ENCODE measurements around the gene TRIM71. TPM values are rescaled to one million over a fixed set of nuclear protein-coding genes. Genes with fewer than 3 reads are reported as not detected.
A peak's percentile ranks its signal among the peaks of the same experiment; 100 is the strongest.

Gene TRIM71
- total and polyA plus RNA-seq, 5 donors from 2014 or later: 0.03 to 0.47 (median 0.06) TPM

- Histone ChIP-seq H3K27me3 (ENCODE audit: control insufficient read depth, insufficient read depth, low read length) (no peaks in the 10 kb centered on the region), H3K4me1 (ENCODE audit: control insufficient read depth, insufficient read depth, low read length, poor library complexity, severe bottlenecking) (peaks cover 15% of the 10 kb centered on the region), H3K4me3 (ENCODE audit: low read depth, low read length) (no peak overlapping the region), H3K27ac (ENCODE audit: insufficient read depth, low read length, poor library complexity, severe bottlenecking) (no peak overlapping the region), H3K36me3 (ENCODE audit: control insufficient read depth, insufficient read depth, low read length) (no peaks in the 10 kb centered on the region), H3K9me3 (ENCODE audit: control insufficient read depth in 2 of 2, low read length in 2 of 2) (no peaks in the 10 kb centered on the region)
- DNase-seq (no peak), ATAC-seq (ENCODE audit: low read depth in 2 of 2) (no peak)
- Mint-ChIP-seq H3K27ac (no peak overlapping the region), H3K27me3 (no peaks in the 10 kb centered on the region), H3K4me3 (no peak overlapping the region), H3K9me3 (no peaks in the 10 kb centered on the region), H3K36me3 (no peaks in the 10 kb centered on the region), H3K4me1 (peaks cover 9 to 36% (median 22%) of the 10 kb centered on the region in 4 donors)
These were observed 63.8 kb downstream of the TRIM71 start for GRCh38 chr3:32881624-32882023.

GRCh38 chr3:32882189-32882588 lies 64.4 kb downstream of the TRIM71 start:
- Mint-ChIP-seq H3K4me3 (peak overlapping the region in 2 of 4 donors; percentile 42 to 46), H3K9me3 (no peaks in the 10 kb centered on the region), H3K27me3 (no peaks in the 10 kb centered on the region), H3K36me3 (no peaks in the 10 kb centered on the region), H3K4me1 (peaks cover 9 to 36% (median 22%) of the 10 kb centered on the region in 4 donors), H3K27ac (peak overlapping the region in 1 of 3 donors; percentile 96)
- H3K9me3 ChIP-seq (ENCODE audit: control insufficient read depth in 2 of 2, low read length in 2 of 2): no peaks in the 10 kb centered on the region
- H3K27ac ChIP-seq (ENCODE audit: insufficient read depth, low read length, poor library complexity, severe bottlenecking): peak overlapping the region; percentile 52
- no peak for ATAC-seq (ENCODE audit: low read depth in 2 of 2)
- DNase-seq: no peak
- no peaks in the 10 kb centered on the region for H3K36me3 ChIP-seq (ENCODE audit: control insufficient read depth, insufficient read depth, low read length)
- peaks cover 15% of the 10 kb centered on the region for H3K4me1 ChIP-seq (ENCODE audit: control insufficient read depth, insufficient read depth, low read length, poor library complexity, severe bottlenecking)
- H3K4me3 ChIP-seq (ENCODE audit: low read depth, low read length): no peak overlapping the region
- H3K27me3 ChIP-seq (ENCODE audit: control insufficient read depth, insufficient read depth, low read length): no peaks in the 10 kb centered on the region

GRCh38 chr3:32882603-32883025 lies 64.8 kb downstream of the TRIM71 start:
- no peaks in the 10 kb centered on the region for H3K27me3 Mint-ChIP-seq
- Histone ChIP-seq H3K4me1 (ENCODE audit: control insufficient read depth, insufficient read depth, low read length, poor library complexity, severe bottlenecking) (peaks cover 15% of the 10 kb centered on the region), H3K4me3 (ENCODE audit: low read depth, low read length) (peak overlapping the region; percentile 37), H3K36me3 (ENCODE audit: control insufficient read depth, insufficient read depth, low read length) (no peaks in the 10 kb centered on the region), H3K27ac (ENCODE audit: insufficient read depth, low read length, poor library complexity, severe bottlenecking) (peak overlapping the region; percentile 52), H3K9me3 (ENCODE audit: control insufficient read depth in 2 of 2, low read length in 2 of 2) (no peaks in the 10 kb centered on the region), H3K27me3 (ENCODE audit: control insufficient read depth, insufficient read depth, low read length) (no peaks in the 10 kb centered on the region)
- ATAC-seq (ENCODE audit: low read depth in 2 of 2) (peak; percentile 69 to 73), DNase-seq (peak in 2 of 3 donors; percentile 53 to 86)
- no peaks in the 10 kb centered on the region for H3K9me3 Mint-ChIP-seq
- H3K4me1 Mint-ChIP-seq: peaks cover 9 to 36% (median 22%) of the 10 kb centered on the region in 4 donors
- peak overlapping the region; percentile 39 to 62 (median 44) for H3K4me3 Mint-ChIP-seq
- H3K27ac Mint-ChIP-seq: peak overlapping the region; percentile 72 to 96 (median 77)
- H3K36me3 Mint-ChIP-seq: no peaks in the 10 kb centered on the region

- no peak for ATAC-seq (ENCODE audit: low read depth in 2 of 2)
- Mint-ChIP-seq H3K36me3 (no peaks in the 10 kb centered on the region), H3K9me3 (no peaks in the 10 kb centered on the region), H3K4me1 (peaks cover 9 to 34% (median 22%) of the 10 kb centered on the region in 4 donors), H3K4me3 (no peak overlapping the region), H3K27ac (peak overlapping the region in 1 of 3 donors; percentile 77), H3K27me3 (no peaks in the 10 kb centered on the region)
- H3K36me3 ChIP-seq (ENCODE audit: control insufficient read depth, insufficient read depth, low read length): no peaks in the 10 kb centered on the region
- no peak for DNase-seq
- peak overlapping the region; percentile 52 for H3K27ac ChIP-seq (ENCODE audit: insufficient read depth, low read length, poor library complexity, severe bottlenecking)
- H3K27me3 ChIP-seq (ENCODE audit: control insufficient read depth, insufficient read depth, low read length): no peaks in the 10 kb centered on the region
- H3K4me3 ChIP-seq (ENCODE audit: low read depth, low read length): peak overlapping the region; percentile 37
- no peaks in the 10 kb centered on the region for H3K9me3 ChIP-seq (ENCODE audit: control insufficient read depth in 2 of 2, low read length in 2 of 2)
- H3K4me1 ChIP-seq (ENCODE audit: control insufficient read depth, insufficient read depth, low read length, poor library complexity, severe bottlenecking): peaks cover 15% of the 10 kb centered on the region
These were observed 66.0 kb downstream of the TRIM71 start for GRCh38 chr3:32883817-32884216.

GRCh38 chr3:32884591-32884990 lies 66.8 kb downstream of the TRIM71 start:
- Mint-ChIP-seq H3K4me1 (peaks cover 9 to 29% (median 19%) of the 10 kb centered on the region in 4 donors), H3K9me3 (no peaks in the 10 kb centered on the region), H3K4me3 (no peak overlapping the region), H3K36me3 (no peaks in the 10 kb centered on the region), H3K27ac (no peak overlapping the region), H3K27me3 (no peaks in the 10 kb centered on the region)
- Histone ChIP-seq H3K4me1 (ENCODE audit: control insufficient read depth, insufficient read depth, low read length, poor library complexity, severe bottlenecking) (peaks cover 15% of the 10 kb centered on the region), H3K9me3 (ENCODE audit: control insufficient read depth in 2 of 2, low read length in 2 of 2) (no peaks in the 10 kb centered on the region), H3K4me3 (ENCODE audit: low read depth, low read length) (no peak overlapping the region), H3K27ac (ENCODE audit: insufficient read depth, low read length, poor library complexity, severe bottlenecking) (no peak overlapping the region), H3K36me3 (ENCODE audit: control insufficient read depth, insufficient read depth, low read length) (no peaks in the 10 kb centered on the region), H3K27me3 (ENCODE audit: control insufficient read depth, insufficient read depth, low read length) (no peaks in the 10 kb centered on the region)
- ATAC-seq (ENCODE audit: low read depth in 2 of 2) (no peak), DNase-seq (no peak)

- H3K27me3 Mint-ChIP-seq: no peaks in the 10 kb centered on the region
- Histone ChIP-seq H3K27me3 (ENCODE audit: control insufficient read depth, insufficient read depth, low read length) (no peaks in the 10 kb centered on the region), H3K36me3 (ENCODE audit: control insufficient read depth, insufficient read depth, low read length) (no peaks in the 10 kb centered on the region), H3K4me3 (ENCODE audit: low read depth, low read length) (no peak overlapping the region), H3K9me3 (ENCODE audit: control insufficient read depth in 2 of 2, low read length in 2 of 2) (no peaks in the 10 kb centered on the region), H3K27ac (ENCODE audit: insufficient read depth, low read length, poor library complexity, severe bottlenecking) (no peak overlapping the region), H3K4me1 (ENCODE audit: control insufficient read depth, insufficient read depth, low read length, poor library complexity, severe bottlenecking) (peaks cover 15% of the 10 kb centered on the region)
- no peak overlapping the region for H3K4me3 Mint-ChIP-seq
- ATAC-seq (ENCODE audit: low read depth in 2 of 2) (no peak), DNase-seq (no peak)
- H3K4me1 Mint-ChIP-seq: peaks cover 9 to 26% (median 19%) of the 10 kb centered on the region in 4 donors
- peak overlapping the region in 1 of 3 donors; percentile 52 for H3K27ac Mint-ChIP-seq
- H3K9me3 Mint-ChIP-seq: no peaks in the 10 kb centered on the region
- no peaks in the 10 kb centered on the region for H3K36me3 Mint-ChIP-seq
These were observed 67.6 kb downstream of the TRIM71 start for GRCh38 chr3:32885283-32885901.

- H3K36me3 ChIP-seq (ENCODE audit: control insufficient read depth, insufficient read depth, low read length): no peaks in the 10 kb centered on the region
- DNase-seq (no peak), ATAC-seq (ENCODE audit: low read depth in 2 of 2) (no peak)
- no peaks in the 10 kb centered on the region for H3K27me3 ChIP-seq (ENCODE audit: control insufficient read depth, insufficient read depth, low read length)
- Mint-ChIP-seq H3K4me1 (peaks cover 9 to 26% (median 17%) of the 10 kb centered on the region in 4 donors), H3K36me3 (no peaks in the 10 kb centered on the region), H3K27me3 (no peaks in the 10 kb centered on the region), H3K27ac (no peak overlapping the region), H3K4me3 (no peak overlapping the region), H3K9me3 (no peaks in the 10 kb centered on the region)
- peaks cover 15% of the 10 kb centered on the region for H3K4me1 ChIP-seq (ENCODE audit: control insufficient read depth, insufficient read depth, low read length, poor library complexity, severe bottlenecking)
- H3K9me3 ChIP-seq (ENCODE audit: control insufficient read depth in 2 of 2, low read length in 2 of 2): no peaks in the 10 kb centered on the region
- no peak overlapping the region for H3K27ac ChIP-seq (ENCODE audit: insufficient read depth, low read length, poor library complexity, severe bottlenecking)
- H3K4me3 ChIP-seq (ENCODE audit: low read depth, low read length): no peak overlapping the region
These were observed 68.5 kb downstream of the TRIM71 start for GRCh38 chr3:32886296-32886695.

GRCh38 chr3:32886911-32887310 lies 69.1 kb downstream of the TRIM71 start:
- no peaks in the 10 kb centered on the region for H3K27me3 Mint-ChIP-seq

More at GRCh38 chr3:32886911-32887310, 69.1 kb downstream of the TRIM71 start:
- H3K4me1 ChIP-seq (ENCODE audit: control insufficient read depth, insufficient read depth, low read length, poor library complexity, severe bottlenecking): peaks cover 15% of the 10 kb centered on the region
- Mint-ChIP-seq H3K4me1 (peaks cover 9 to 22% (median 13%) of the 10 kb centered on the region in 4 donors), H3K9me3 (no peaks in the 10 kb centered on the region), H3K27ac (no peak overlapping the region), H3K36me3 (no peaks in the 10 kb centered on the region), H3K4me3 (no peak overlapping the region)
- ATAC-seq (ENCODE audit: low read depth in 2 of 2) (no peak), DNase-seq (no peak)
- no peak overlapping the region for H3K4me3 ChIP-seq (ENCODE audit: low read depth, low read length)
- H3K27ac ChIP-seq (ENCODE audit: insufficient read depth, low read length, poor library complexity, severe bottlenecking): no peak overlapping the region
- H3K27me3 ChIP-seq (ENCODE audit: control insufficient read depth, insufficient read depth, low read length): no peaks in the 10 kb centered on the region
- H3K9me3 ChIP-seq (ENCODE audit: control insufficient read depth in 2 of 2, low read length in 2 of 2): no peaks in the 10 kb centered on the region
- H3K36me3 ChIP-seq (ENCODE audit: control insufficient read depth, insufficient read depth, low read length): no peaks in the 10 kb centered on the region
